ENCODE results near the gene HECTD4.

- TF ChIP-seq CTCF (IDR thresholded peaks at IDR 0.05) (no peak), POLR2A (IDR thresholded peaks at IDR 0.05) (no peak)
Observed at GRCh38 chr12:112342587-112342986, 39.6 kb downstream of the HECTD4 start.
